GM13976 (cell line): Measurements from ENCODE around the gene HOXB9.

Experiments
- DNase-seq: peaks from one replicate; pipeline ENCODE4 v3.0.0; 2012; ENCODE audit warnings: low spot score
- in situ Hi-C: fragments of 300-500 bp; cut with MboI; formaldehyde crosslinking; loops from one replicate; pipeline ENCODE4 v1.12.0; 2022; ENCODE audit warnings: low sequenced_read_pairs, mixed read lengths, inconsistent platforms; ENCODE audit not compliant: unreplicated experiment
- TF ChIP-seq, protein P1 (sequence below): IDR thresholded peaks from 2 replicates; pipeline ENCODE4 v1.5.1; 2012; ENCODE audit warnings: borderline replicate concordance, mild to moderate bottlenecking; ENCODE audit not compliant: insufficient read depth; ENCODE audit errors: extremely low read depth, missing control alignments, control extremely low read depth

HOXB9 gene

DNA sequence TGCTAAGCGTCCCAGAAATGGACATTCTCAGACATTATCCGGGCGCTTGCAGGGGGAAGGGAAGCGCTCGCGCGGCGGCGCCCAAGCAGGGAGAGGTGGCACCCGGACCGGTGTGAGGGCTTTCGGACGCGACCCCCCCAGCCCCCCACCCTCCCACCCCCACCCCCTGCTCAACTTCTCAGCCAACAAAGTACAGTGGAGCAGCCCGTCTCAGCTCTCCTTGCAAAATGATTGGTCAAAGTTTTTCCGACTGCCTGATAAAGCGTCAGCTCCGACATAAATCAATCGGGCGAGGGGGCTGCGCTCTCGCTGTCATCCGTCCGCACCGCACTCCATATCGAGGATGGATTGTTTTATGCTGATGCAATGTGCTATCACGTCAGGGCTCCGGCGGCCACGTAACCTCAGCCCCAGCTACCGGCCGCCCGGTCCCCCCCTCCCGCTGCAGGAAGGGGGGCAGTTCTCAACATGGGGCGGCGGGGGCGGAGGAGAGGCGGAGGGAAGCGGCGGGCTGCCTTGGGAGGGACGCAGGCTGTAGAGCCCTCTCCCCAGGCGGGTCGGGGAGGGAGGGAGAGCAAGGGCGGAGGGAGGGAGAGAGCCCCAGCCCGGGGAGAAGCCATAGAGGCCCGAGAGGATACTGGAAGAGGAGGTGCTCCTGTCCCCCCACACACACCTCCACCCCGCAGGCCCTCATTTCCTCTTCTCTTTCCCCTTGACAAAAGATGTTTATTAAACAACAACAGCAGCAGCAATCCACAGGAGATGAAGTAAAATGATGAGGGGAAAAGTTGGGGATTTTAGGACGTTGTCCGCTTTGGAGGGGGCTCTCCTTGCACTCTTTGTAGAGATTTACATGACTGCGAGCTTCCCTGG is at the start of gene HOXB9:
TSS of gene HOXB9 (minus strand) at position 114 of the 873 bp plus-strand sequence. CDS start at position 25, 89 bp downstream.
- in situ Hi-C loops, result no loop called here
- TF ChIP-seq, protein P1, sequence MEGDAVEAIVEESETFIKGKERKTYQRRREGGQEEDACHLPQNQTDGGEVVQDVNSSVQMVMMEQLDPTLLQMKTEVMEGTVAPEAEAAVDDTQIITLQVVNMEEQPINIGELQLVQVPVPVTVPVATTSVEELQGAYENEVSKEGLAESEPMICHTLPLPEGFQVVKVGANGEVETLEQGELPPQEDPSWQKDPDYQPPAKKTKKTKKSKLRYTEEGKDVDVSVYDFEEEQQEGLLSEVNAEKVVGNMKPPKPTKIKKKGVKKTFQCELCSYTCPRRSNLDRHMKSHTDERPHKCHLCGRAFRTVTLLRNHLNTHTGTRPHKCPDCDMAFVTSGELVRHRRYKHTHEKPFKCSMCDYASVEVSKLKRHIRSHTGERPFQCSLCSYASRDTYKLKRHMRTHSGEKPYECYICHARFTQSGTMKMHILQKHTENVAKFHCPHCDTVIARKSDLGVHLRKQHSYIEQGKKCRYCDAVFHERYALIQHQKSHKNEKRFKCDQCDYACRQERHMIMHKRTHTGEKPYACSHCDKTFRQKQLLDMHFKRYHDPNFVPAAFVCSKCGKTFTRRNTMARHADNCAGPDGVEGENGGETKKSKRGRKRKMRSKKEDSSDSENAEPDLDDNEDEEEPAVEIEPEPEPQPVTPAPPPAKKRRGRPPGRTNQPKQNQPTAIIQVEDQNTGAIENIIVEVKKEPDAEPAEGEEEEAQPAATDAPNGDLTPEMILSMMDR, result no peak
- DNase-seq, result peak; percentile 64

DNA sequence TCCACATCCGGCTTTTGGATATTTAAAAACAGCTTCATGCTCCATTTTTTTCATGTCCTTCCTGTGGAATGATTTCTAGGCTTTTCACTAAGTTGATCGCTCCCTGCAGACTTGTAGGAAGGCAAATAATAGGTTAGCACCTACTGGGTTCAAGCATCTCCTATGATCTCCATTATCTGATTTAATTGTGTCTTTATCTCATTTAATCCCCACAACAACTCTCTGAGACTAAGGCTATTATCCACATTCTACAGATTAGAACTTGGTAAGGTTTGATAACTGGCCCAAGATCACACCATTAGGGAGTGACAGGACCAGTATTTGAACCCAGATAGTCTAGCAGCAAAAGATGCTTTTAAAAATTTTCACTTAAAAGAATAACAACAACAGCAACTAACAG is 46.2 kb upstream of the HOXB9 start:
- TF ChIP-seq, protein P1, result no peak
- DNase-seq, result no peak
- in situ Hi-C loops, result loop anchor here (10.0 kb wide), 1 partner anchor 212 kb away; no protein-coding TSS in a partner anchor

DNA sequence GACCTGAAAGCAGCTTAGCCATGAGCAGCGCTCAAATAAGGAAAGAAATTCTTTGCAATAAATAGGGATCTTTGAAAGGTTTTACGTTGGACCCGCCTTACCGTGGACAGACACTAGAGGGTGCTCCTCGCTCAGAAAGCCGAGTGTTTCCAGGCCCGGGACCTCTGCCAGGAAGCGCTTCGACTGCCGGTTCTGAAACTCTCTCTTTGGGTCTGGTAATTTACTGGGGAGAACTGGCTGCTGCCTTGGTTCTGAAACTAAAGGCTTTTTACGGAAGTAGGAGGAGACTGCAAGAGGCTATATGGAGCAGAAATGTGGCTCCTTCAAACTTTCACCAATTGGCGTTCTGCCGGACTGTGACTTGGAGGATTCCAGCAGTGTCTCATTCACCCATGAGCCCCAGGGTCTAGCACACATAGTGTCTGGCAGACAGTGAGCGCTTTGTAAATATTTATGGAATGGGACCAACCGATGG is 45.6 kb upstream of the HOXB9 start:
- in situ Hi-C loops, result loop anchor here (10.0 kb wide), 1 partner anchor 213 kb away; no protein-coding TSS in a partner anchor
- DNase-seq, result peak; percentile 76
- TF ChIP-seq, protein P1, result peak; percentile 69

DNA sequence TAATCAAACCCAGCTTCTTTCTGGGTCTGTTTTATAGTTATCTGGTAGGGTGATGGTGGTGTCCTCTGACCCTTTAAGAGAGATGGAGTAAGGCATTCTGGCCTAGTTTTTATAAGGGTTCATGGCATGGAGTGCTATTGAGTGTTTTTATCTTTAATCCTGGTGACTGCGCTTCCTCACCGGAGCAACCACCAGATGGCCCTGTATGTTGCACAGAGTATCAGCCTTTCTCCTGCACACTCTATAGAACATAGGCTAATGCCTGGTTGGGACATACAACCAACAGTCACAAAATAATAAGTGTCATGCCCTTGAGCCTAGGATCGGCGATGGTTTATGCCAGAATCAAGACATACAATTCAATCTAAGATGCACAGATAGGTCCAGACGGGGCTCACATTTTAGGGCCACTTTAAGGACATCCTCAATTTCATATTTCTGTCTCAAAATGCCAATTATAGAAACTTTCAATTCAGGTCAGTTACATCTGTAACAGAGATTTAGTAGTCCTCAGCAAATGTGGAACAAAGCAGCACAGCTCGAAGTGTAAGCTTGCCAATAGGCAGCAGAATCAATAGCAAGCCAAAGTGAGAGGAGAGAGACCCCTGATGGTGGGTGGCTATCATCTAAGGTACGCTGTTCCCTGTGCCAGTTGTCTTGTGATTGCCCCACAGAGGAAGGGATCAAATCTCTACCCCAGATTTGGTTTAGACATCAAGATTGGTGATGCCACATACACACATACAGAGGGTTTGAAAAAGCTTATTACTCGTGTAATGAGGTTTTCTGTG is 37.2 kb upstream of the HOXB9 start:
- no peak for DNase-seq
- in situ Hi-C loops, result no loop called here
- TF ChIP-seq, protein P1, result no peak

DNA sequence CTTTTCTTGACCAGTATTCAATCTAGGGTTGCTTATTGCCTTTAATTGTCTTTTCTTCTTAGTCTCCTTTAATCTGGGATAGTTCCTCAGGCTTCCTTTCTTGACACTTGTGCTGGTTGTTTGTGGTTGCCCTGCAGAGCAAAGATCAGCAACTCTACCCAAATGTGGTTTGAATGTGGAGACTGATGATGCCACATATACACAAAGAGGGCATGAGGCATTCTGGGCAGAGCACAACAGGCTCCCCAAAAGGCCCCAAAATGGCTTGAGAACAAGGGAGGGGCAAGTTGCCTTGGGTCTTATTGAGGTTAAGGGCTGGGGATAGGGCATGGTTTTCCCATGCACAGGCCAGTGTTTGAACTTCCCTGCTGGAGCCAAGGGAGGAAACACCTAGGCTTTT is 29.8 kb upstream of the HOXB9 start:
- in situ Hi-C loops, result no loop called here
- DNase-seq, result no peak
- TF ChIP-seq, protein P1, result no peak

DNA sequence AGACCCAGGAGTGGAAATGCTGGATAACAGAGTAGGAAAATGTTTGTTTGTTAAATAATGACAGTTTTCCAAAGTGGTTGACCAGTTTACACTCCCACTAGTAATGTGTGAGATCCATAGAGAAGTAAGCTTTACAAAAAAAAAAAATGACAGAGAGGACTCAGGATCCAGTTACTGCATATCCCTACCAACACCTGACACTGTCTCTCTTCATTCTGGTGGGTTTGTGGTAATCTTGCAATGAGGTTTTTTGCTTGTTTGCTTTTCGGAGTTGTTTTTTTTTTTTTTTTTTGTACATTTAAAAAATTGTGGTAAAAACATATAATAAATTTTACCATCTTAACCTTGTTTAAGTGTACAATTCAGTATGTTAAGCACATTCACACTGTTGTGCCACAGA is 23.6 kb upstream of the HOXB9 start:
- no peak for DNase-seq
- in situ Hi-C loops, result no loop called here
- TF ChIP-seq, protein P1, result no peak
